ENCODE data around the gene SKOR1. TPM values are rescaled to one million over a fixed set of nuclear protein-coding genes. Genes with fewer than 3 reads are reported as not detected.

SKOR1 gene
- total RNA-seq, 2 experiments from 2014 or later = 0.23 to 0.25 TPM

DNA sequence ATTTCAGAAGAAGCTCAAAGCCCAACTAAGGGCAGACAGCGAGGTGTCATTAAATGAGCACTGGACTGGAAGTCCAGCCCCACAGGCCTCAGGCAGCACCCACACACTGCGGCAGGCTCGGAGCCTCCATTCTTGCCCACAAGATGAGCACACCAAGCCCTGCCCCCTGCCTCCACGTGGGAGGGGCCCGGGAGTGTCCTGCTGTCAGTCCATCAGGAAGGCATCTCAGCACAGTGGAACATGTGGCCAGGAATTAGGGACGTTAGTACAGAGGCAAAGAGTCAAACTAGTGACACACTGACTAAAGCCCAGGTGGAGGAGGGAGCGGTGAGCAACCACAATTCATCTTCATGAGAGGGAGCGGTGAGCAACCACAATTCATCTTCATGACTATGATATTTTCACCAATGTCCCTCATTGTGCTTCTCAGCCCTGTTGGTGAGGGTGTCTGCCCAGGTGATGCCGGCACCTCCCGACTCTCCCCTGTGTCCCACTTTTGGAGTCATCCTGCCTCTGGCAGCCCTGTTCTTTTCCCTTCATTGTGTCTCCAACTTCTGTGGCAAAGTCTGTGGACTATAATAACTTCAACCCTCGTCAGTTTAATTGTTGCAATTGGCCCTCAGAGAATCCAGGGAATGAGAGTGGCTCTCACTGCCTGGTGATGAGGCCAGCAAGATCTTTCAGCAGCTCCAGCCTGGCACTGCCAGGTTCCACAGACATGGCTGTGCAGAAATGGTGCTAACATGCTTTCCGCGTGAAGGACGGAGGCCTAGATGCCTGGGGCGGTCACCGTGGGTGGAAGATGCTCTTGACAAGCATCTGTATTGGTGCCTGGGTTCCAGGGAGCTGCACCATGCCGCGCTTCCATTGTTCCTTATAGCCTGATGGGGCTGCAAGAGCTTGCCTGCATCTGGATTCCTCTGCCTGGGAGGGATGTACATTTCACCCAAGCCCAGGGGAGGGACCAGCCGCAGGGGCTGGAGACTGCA, 23.1 kb upstream of the SKOR1 start:
- ChIA-PET CTCF (no interaction called here), POLR2A (no interaction called here)
- no peak overlapping the region for H3K27ac Mint-ChIP-seq
- no peaks in the 10 kb centered on the region for H3K4me1 Mint-ChIP-seq
- no peaks in the 10 kb centered on the region for H3K27me3 Mint-ChIP-seq
- no peak for DNase-seq
- H3K36me3 Mint-ChIP-seq (ENCODE audit: low read depth) = no peaks in the 10 kb centered on the region
- H3K9me3 Mint-ChIP-seq = no peaks in the 10 kb centered on the region
- no peak overlapping the region for H3K4me3 Mint-ChIP-seq

DNA sequence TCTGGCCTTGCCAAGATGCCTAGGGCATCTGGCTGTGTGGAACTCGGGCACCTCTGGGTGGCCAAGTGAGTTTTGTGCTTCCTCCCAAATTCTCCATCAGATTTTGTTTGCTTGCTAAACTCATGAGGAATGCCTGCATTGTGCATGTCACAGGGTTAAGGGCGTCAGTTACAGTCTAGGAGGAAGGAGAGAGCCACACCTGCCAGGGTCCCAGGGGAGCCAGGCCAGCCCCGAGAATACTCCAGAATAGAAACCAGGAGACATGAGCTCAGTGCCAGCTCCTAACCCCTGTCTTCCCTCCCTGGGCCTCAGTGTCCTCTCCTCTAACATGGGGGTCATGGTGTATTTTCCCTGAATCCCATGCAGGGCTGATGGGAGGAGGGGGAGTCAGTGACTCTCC, 22.0 kb upstream of the SKOR1 start:
- CTCF ChIA-PET = no interaction called here
- H3K27me3 Mint-ChIP-seq = no peaks in the 10 kb centered on the region

GRCh38 chr15:67803996-67804843, 21.1 kb upstream of the SKOR1 start:
- Mint-ChIP-seq H3K27ac (no peak overlapping the region), H3K9me3 (no peaks in the 10 kb centered on the region), H3K27me3 (no peaks in the 10 kb centered on the region), H3K4me3 (no peak overlapping the region), H3K4me1 (no peaks in the 10 kb centered on the region), H3K36me3 (ENCODE audit: low read depth) (no peaks in the 10 kb centered on the region)
- ChIA-PET CTCF (no interaction called here), POLR2A (no interaction called here)
- DNase-seq = no peak

More for the DNA sequence above, 22.0 kb upstream of the SKOR1 start:
- H3K36me3 Mint-ChIP-seq (ENCODE audit: low read depth) = no peaks in the 10 kb centered on the region
- H3K4me1 Mint-ChIP-seq = no peaks in the 10 kb centered on the region
- no peaks in the 10 kb centered on the region for H3K9me3 Mint-ChIP-seq
- POLR2A ChIA-PET = no interaction called here
- no peak overlapping the region for H3K27ac Mint-ChIP-seq
- H3K4me3 Mint-ChIP-seq = no peak overlapping the region
- no peak for DNase-seq

- no peaks in the 10 kb centered on the region for H3K4me1 Mint-ChIP-seq
- no peaks in the 10 kb centered on the region for H3K36me3 Mint-ChIP-seq (ENCODE audit: low read depth)
- no peak overlapping the region for H3K27ac Mint-ChIP-seq
- H3K9me3 Mint-ChIP-seq = no peaks in the 10 kb centered on the region
- H3K4me3 Mint-ChIP-seq = no peak overlapping the region
- CTCF ChIA-PET = no interaction called here
- no peaks in the 10 kb centered on the region for H3K27me3 Mint-ChIP-seq
- DNase-seq = no peak
- POLR2A ChIA-PET = no interaction called here
Observed at GRCh38 chr15:67805008-67805665, 20.2 kb upstream of the SKOR1 start.

- H3K9me3 Mint-ChIP-seq = no peaks in the 10 kb centered on the region
- DNase-seq = no peak
- no peaks in the 10 kb centered on the region for H3K27me3 Mint-ChIP-seq
- H3K36me3 Mint-ChIP-seq (ENCODE audit: low read depth) = no peaks in the 10 kb centered on the region
- no peak overlapping the region for H3K27ac Mint-ChIP-seq
- ChIA-PET POLR2A (no interaction called here), CTCF (no interaction called here)
- no peak overlapping the region for H3K4me3 Mint-ChIP-seq
- no peaks in the 10 kb centered on the region for H3K4me1 Mint-ChIP-seq
Observed at GRCh38 chr15:67805666-67806516, 19.4 kb upstream of the SKOR1 start.

DNA sequence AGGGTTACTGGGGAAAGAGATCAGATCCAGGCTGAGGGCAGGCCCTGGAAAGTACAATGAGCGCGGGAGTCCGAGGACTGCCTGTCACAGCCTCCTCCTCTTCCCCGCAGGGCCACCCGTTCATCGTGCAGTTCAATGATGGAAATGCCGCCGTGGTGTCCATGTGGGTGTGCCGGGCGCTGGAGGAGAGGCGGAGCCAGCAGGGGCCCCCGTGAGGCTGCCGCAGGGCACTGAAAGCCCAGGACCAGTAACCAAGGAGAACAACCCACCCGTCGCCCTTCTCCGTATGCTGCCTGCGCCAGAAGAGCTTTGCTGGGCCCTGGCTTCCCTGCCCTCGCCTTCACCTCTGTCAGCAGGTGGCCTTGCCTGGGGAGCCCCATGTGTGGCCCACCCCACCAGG, 18.8 kb upstream of the SKOR1 start:
- Mint-ChIP-seq H3K9me3 (no peaks in the 10 kb centered on the region), H3K4me1 (no peaks in the 10 kb centered on the region), H3K36me3 (ENCODE audit: low read depth) (no peaks in the 10 kb centered on the region), H3K27me3 (no peaks in the 10 kb centered on the region), H3K27ac (no peak overlapping the region), H3K4me3 (no peak overlapping the region)
- ChIA-PET POLR2A (no interaction called here), CTCF (no interaction called here)
- no peak for DNase-seq

- POLR2A ChIA-PET = no interaction called here
- Mint-ChIP-seq H3K9me3 (no peaks in the 10 kb centered on the region), H3K36me3 (ENCODE audit: low read depth) (no peaks in the 10 kb centered on the region), H3K27ac (no peak overlapping the region), H3K4me3 (no peak overlapping the region), H3K27me3 (peaks cover 2% of the 10 kb centered on the region), H3K4me1 (no peaks in the 10 kb centered on the region)
- CTCF ChIA-PET = no interaction called here
- no peak for DNase-seq
Observed at GRCh38 chr15:67807141-67807540, 18.2 kb upstream of the SKOR1 start.

DNA sequence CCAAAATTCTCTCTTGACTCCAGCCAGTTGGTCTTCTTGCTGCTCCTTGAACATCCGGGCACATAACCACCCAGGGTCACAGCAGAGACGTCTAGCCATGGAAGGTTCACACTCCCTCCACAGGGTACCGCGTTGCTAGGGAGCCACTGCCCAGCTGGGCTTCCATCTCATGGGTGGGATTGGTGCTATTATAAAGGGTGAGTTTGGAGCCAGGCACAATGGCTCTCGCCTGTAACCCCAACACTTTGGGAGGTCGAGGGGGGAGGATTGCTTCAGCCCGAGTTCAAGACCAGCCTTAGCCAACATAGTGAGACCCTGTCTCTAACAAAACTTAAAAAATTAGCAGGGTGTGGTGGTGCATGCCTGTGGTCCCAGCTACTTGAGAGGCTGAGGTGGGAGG, 17.5 kb upstream of the SKOR1 start:
- CTCF ChIA-PET = no interaction called here
- H3K27me3 Mint-ChIP-seq = peaks cover 2% of the 10 kb centered on the region
- H3K9me3 Mint-ChIP-seq = no peaks in the 10 kb centered on the region
- peaks cover 2% of the 10 kb centered on the region for H3K4me1 Mint-ChIP-seq
- H3K4me3 Mint-ChIP-seq = no peak overlapping the region
- POLR2A ChIA-PET = no interaction called here
- DNase-seq = no peak
- H3K36me3 Mint-ChIP-seq (ENCODE audit: low read depth) = no peaks in the 10 kb centered on the region
- H3K27ac Mint-ChIP-seq = no peak overlapping the region

DNA sequence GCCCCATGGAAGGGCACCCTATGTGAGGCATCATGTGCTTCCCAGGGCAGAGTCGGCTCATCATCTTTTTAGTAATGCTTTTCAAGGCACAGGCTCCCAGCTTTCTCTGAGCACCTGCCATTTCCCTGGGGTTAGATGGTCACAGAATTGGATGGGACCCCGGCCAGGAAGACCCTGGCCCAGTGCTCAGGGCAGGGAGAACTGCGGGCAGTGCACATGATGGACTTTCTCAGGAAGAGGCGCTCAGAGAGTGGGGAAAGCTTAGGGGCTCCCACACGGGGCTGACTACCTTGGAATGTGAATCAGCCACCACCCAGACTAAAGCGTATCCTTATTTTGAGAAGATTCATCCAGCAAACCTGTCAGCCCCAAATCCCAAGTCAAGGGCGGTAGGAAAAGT, 16.5 kb upstream of the SKOR1 start:
- POLR2A ChIA-PET = no interaction called here
- H3K4me1 Mint-ChIP-seq = peaks cover 2% of the 10 kb centered on the region
- peaks cover 6% of the 10 kb centered on the region for H3K27me3 Mint-ChIP-seq
- H3K9me3 Mint-ChIP-seq = no peaks in the 10 kb centered on the region
- H3K36me3 Mint-ChIP-seq (ENCODE audit: low read depth) = no peaks in the 10 kb centered on the region
- H3K27ac Mint-ChIP-seq = no peak overlapping the region
- no peak for DNase-seq
- H3K4me3 Mint-ChIP-seq = no peak overlapping the region
- CTCF ChIA-PET = no interaction called here

DNA sequence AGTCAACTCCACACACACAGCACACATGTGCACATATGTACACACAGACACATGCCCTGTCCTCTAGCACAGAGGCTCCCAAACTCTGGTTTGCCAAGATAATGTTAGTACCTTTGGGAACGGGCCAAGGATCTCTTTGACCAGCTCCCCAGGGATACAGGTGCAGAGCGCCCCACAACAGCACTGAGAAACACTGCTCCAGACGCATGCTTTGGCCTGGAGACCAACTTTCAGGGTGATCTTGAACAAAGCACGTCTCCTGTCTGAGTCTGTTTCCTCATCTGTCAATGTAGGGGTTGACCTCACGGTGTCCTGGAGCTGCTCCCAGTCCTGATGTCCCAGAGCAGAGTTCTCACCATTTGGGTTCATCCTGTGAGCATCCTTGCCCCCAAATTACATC, 15.9 kb upstream of the SKOR1 start:
- ChIA-PET POLR2A (no interaction called here), CTCF (no interaction called here)
- DNase-seq = no peak
- Mint-ChIP-seq H3K36me3 (ENCODE audit: low read depth) (no peaks in the 10 kb centered on the region), H3K4me3 (no peak overlapping the region), H3K27ac (no peak overlapping the region), H3K4me1 (peaks cover 2% of the 10 kb centered on the region), H3K9me3 (no peaks in the 10 kb centered on the region), H3K27me3 (peaks cover 6% of the 10 kb centered on the region)

GRCh38 chr15:67809866-67810265, 15.4 kb upstream of the SKOR1 start:
- H3K36me3 Mint-ChIP-seq (ENCODE audit: low read depth) = no peaks in the 10 kb centered on the region
- ChIA-PET POLR2A (no interaction called here), CTCF (interaction anchor here (0.7 kb wide), 1 partner anchor 65 kb away, joined by 3 read pairs; no protein-coding TSS in a partner anchor)
- DNase-seq = no peak
- H3K27me3 Mint-ChIP-seq = peaks cover 6% of the 10 kb centered on the region
- peaks cover 2% of the 10 kb centered on the region for H3K4me1 Mint-ChIP-seq
- no peak overlapping the region for H3K4me3 Mint-ChIP-seq
- no peaks in the 10 kb centered on the region for H3K9me3 Mint-ChIP-seq
- H3K27ac Mint-ChIP-seq = no peak overlapping the region

- ChIA-PET POLR2A (no interaction called here), CTCF (no interaction called here)
- no peak overlapping the region for H3K4me3 Mint-ChIP-seq
- no peaks in the 10 kb centered on the region for H3K9me3 Mint-ChIP-seq
- DNase-seq = no peak
- no peak overlapping the region for H3K27ac Mint-ChIP-seq
- no peaks in the 10 kb centered on the region for H3K36me3 Mint-ChIP-seq (ENCODE audit: low read depth)
- peaks cover 13% of the 10 kb centered on the region for H3K27me3 Mint-ChIP-seq
- peaks cover 2% of the 10 kb centered on the region for H3K4me1 Mint-ChIP-seq
Observed at GRCh38 chr15:67812241-67812644, 13.1 kb upstream of the SKOR1 start.
